ENCODE results near the gene DHRS4. TPM values are rescaled to one million over a fixed set of nuclear protein-coding genes. Genes with fewer than 3 reads are reported as not detected.

Gene DHRS4
- total and polyA plus RNA-seq, 2 of the 13 experiments (the other 11 are each of a cell fraction or from before 2014, with no cell fraction given) = 23.9 to 45.1 TPM

GRCh38 chr14:23939607-23940326, 13.8 kb upstream of the DHRS4 start (continued):
- no peak for TF ChIP-seq ZNF142 (CRISPR knock-in tag; IDR thresholded peaks at IDR 0.05)
- TF ChIP-seq ZNF574 (CRISPR knock-in tag; IDR thresholded peaks at IDR 0.05) = peak; percentile 31; the same call in 1 of the 2 replicates
- no peak for TF ChIP-seq ZNF513 (CRISPR knock-in tag; conservative IDR thresholded peaks at IDR 0.05)
- no peak for TF ChIP-seq ZNF232 (CRISPR knock-in tag; IDR thresholded peaks at IDR 0.05; ENCODE audit: borderline replicate concordance)
- TF ChIP-seq PCBP2 (optimal IDR thresholded peaks at IDR 0.05; ENCODE audit: low read depth, low read length, poor library complexity, severe bottlenecking) = no peak
- TF ChIP-seq ZNF761 (CRISPR knock-in tag; conservative IDR thresholded peaks at IDR 0.05) = 0 out of 2 replicates have a peak, but pooled peaks have one; percentile 59
- TF ChIP-seq USF2 (IDR thresholded peaks at IDR 0.05; ENCODE audit: low read depth, low read length) = no peak
- no peak for TF ChIP-seq USF2 (CRISPR knock-in tag; IDR thresholded peaks at IDR 0.05; ENCODE audit: borderline replicate concordance)
- TF ChIP-seq NFATC3 (CRISPR knock-in tag; IDR thresholded peaks at IDR 0.05) = no peak
- TF ChIP-seq AGO2 (optimal IDR thresholded peaks at IDR 0.05; ENCODE audit: low read depth, low read length) = no peak
- TF ChIP-seq ZNF280D (CRISPR knock-in tag; IDR thresholded peaks at IDR 0.05) = no peak
- TF ChIP-seq ZNF350 (CRISPR knock-in tag; IDR thresholded peaks at IDR 0.05; ENCODE audit: borderline replicate concordance, low read depth) = no peak
